Brain microvascular endothelial cell (primary cell): ENCODE data around the gene CP.

ENCODE experiments used
- DNase-seq: peaks from one replicate; pipeline ENCODE4 v3.0.0-alpha.2; 2020
- H3K27ac ChIP-seq: fragments of 250-450 bp; sonication (Bioruptor Pico); 2 replicates; pipeline ENCODE4 v1.5.1; 2020; ENCODE audit warnings: mild to moderate bottlenecking, moderate library complexity
- H3K27me3 ChIP-seq: fragments of 250-450 bp; sonication (Bioruptor Pico); replicated peaks from 2 replicates; pipeline ENCODE4 v1.5.1; 2020; ENCODE audit warnings: mild to moderate bottlenecking
- H3K36me3 ChIP-seq: fragments of 250-450 bp; sonication (Bioruptor Pico); replicated peaks from 2 replicates; pipeline ENCODE4 v1.5.1; 2020; ENCODE audit warnings: mild to moderate bottlenecking
- H3K4me3 ChIP-seq: 2 replicates; pipeline ENCODE4 v1.5.1; 2011; ENCODE audit warnings: low read depth, mild to moderate bottlenecking, control low read depth, low read length, moderate library complexity
- in situ Hi-C: cut with HindIII; loops from 2 replicates; pipeline ENCODE4 v1.10.0; 2017; ENCODE audit warnings: low sequenced_read_pairs, low pct_ligation_motif_present
- TF ChIP-seq, protein P1 (sequence below): IDR thresholded peaks from 2 replicates; pipeline ENCODE4 v1.5.1; 2011; ENCODE audit warnings: low read depth, mild to moderate bottlenecking, moderate library complexity, low read length, control low read depth, inconsistent platforms; ENCODE audit errors: missing control alignments

Gene CP

DNA sequence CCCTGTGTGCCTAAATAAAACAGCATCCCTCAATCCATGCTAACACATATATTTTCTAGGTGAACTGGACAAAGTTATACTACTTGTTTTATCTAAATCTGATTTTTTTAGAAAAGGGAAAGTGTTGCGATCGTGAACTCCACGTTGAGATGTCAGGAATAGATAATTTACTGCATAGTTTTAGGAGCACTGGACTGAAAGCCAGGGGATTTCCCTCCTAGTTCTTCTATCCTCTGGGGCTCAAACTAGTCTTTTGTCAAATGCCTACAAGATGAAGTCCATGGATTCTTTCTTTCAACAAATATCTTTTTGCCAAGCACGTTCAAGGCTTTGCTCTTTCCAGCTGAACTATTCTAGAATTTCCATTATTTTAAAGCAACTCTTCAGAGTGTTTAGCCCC is 92.8 kb downstream of the CP start:
- H3K36me3 ChIP-seq = no peaks in the 10 kb centered on the region
- DNase-seq = no peak
- H3K4me3 ChIP-seq = peak overlapping the region; percentile 92
- in situ Hi-C loops = no loop called here
- TF ChIP-seq, protein P1, sequence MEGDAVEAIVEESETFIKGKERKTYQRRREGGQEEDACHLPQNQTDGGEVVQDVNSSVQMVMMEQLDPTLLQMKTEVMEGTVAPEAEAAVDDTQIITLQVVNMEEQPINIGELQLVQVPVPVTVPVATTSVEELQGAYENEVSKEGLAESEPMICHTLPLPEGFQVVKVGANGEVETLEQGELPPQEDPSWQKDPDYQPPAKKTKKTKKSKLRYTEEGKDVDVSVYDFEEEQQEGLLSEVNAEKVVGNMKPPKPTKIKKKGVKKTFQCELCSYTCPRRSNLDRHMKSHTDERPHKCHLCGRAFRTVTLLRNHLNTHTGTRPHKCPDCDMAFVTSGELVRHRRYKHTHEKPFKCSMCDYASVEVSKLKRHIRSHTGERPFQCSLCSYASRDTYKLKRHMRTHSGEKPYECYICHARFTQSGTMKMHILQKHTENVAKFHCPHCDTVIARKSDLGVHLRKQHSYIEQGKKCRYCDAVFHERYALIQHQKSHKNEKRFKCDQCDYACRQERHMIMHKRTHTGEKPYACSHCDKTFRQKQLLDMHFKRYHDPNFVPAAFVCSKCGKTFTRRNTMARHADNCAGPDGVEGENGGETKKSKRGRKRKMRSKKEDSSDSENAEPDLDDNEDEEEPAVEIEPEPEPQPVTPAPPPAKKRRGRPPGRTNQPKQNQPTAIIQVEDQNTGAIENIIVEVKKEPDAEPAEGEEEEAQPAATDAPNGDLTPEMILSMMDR = no peak
- H3K27me3 ChIP-seq = no peaks in the 10 kb centered on the region
- H3K27ac ChIP-seq = no peak overlapping the region

DNA sequence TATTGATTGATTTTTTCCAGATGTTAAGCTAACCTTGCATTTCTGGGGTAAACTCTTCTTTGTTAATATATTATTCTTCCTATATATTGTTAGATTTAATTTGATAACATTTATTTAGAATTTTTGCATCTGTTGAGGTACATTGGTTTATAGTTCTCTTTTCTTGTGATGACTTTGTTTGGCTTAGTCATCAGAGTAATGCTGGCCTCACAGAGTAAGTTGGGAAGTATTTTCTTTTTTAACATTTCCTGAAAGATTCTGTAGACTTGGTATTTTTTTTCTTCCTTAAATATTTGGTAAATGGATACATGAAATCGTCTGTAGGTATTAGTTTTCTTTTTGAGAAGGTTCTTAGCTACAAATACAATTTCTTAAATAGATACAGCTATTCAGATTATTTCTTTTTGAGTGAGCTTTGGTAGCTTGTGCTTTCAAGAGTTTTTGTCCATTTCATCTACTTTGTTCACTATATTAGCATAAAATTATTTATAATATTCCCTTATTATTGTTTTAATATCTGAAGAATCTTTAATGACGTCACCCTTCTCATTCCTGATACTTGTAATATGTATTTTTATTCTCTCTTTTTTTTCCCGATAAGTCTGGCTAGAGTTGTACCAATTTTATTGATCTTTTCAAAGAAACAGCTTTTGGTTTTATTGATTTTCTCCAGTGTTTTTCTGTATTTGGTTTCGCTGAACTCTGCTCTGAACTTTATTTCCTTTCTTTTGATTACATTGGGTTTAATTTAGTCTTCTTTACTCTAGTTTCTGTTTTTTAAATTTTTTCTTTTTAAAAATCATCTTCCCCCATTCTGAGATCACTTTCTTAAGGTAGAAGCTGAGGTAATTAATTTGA is 98.7 kb downstream of the CP start:
- H3K27me3 ChIP-seq = no peaks in the 10 kb centered on the region
- no peak overlapping the region for H3K4me3 ChIP-seq
- DNase-seq = no peak
- in situ Hi-C loops = no loop called here
- no peak overlapping the region for H3K27ac ChIP-seq
- no peaks in the 10 kb centered on the region for H3K36me3 ChIP-seq
- TF ChIP-seq, protein P1 = no peak
